Measurements from ENCODE around the gene NFATC2.

The NFATC2 gene

GRCh38 chr20:51513545-51513944 is 29.0 kb downstream of the NFATC2 start:
- no peak for DNase-seq

GRCh38 chr20:51512645-51513044 is 29.9 kb downstream of the NFATC2 start:
- DNase-seq: peak in 1 of 2 donors; percentile 48

GRCh38 chr20:51511861-51512619 is 30.5 kb downstream of the NFATC2 start:
- DNase-seq: no peak

- no peak for DNase-seq
Measured at GRCh38 chr20:51510936-51511605, 31.4 kb downstream of the NFATC2 start.

GRCh38 chr20:51510169-51510568 is 32.4 kb downstream of the NFATC2 start:
- no peak for DNase-seq

- DNase-seq: no peak
Measured at GRCh38 chr20:51509208-51509607, 33.3 kb downstream of the NFATC2 start.

GRCh38 chr20:51508780-51509179 is 33.7 kb downstream of the NFATC2 start:
- DNase-seq: no peak

GRCh38 chr20:51508158-51508557 is 34.4 kb downstream of the NFATC2 start:
- no peak for DNase-seq

- DNase-seq: no peak
Measured at GRCh38 chr20:51507216-51508036, 35.1 kb downstream of the NFATC2 start.

- DNase-seq: no peak
Measured at GRCh38 chr20:51506527-51507215, 35.8 kb downstream of the NFATC2 start.

- no peak for DNase-seq
Measured at GRCh38 chr20:51505566-51505965, 37.0 kb downstream of the NFATC2 start.

- no peak for DNase-seq
Measured at GRCh38 chr20:51503376-51503775, 39.1 kb downstream of the NFATC2 start.

GRCh38 chr20:51500936-51501335 is 41.6 kb downstream of the NFATC2 start:
- DNase-seq: peak; percentile 59 to 70

GRCh38 chr20:51500311-51500710 is 42.2 kb downstream of the NFATC2 start:
- DNase-seq: peak; percentile 71 to 78

GRCh38 chr20:51498765-51499540 is 43.6 kb downstream of the NFATC2 start:
- no peak for DNase-seq

- peak; percentile 38 to 58 for DNase-seq
Measured at GRCh38 chr20:51497542-51498467, 44.7 kb downstream of the NFATC2 start.

- DNase-seq: no peak
Measured at GRCh38 chr20:51496964-51497363, 45.6 kb downstream of the NFATC2 start.

GRCh38 chr20:51495921-51496545 is 46.5 kb downstream of the NFATC2 start:
- DNase-seq: no peak

- DNase-seq: no peak
Measured at GRCh38 chr20:51495291-51495690, 47.2 kb downstream of the NFATC2 start.

All from CD4-positive, alpha-beta T cell treated with Interleukin-4 for 1 hour (primary cell).